Calu3 (cell line): ENCODE data around the gene NR1D1. TPM values are rescaled to one million over a fixed set of nuclear protein-coding genes. Genes with fewer than 3 reads are reported as not detected.

ENCODE experiments used
- BruUV-seq: library from RNA; stranded (reverse); fragments of 400-500 nt; replicated peaks from 2 replicates; lab custom pipeline; 2021; lab: Mats Ljungman, UMichigan
- CTCF ChIA-PET: fragments of 300-600 bp; sonication (Branson Sonifier 250); formaldehyde crosslinking; loops from one replicate; lab custom pipeline; 2022; ENCODE audit warnings: antibody characterized with exemption; lab: Charles Lee
- DNase-seq: peaks from one replicate; pipeline ENCODE4 v3.0.0; 2022
- H3K27ac Mint-ChIP-seq: one replicate; pipeline ENCODE4 v1.8.0; 2022; ENCODE audit warnings: mixed read lengths; ENCODE audit not compliant: unreplicated experiment
- H3K27me3 Mint-ChIP-seq: one replicate; pipeline ENCODE4 v1.8.0; 2022; ENCODE audit warnings: mixed read lengths; ENCODE audit not compliant: unreplicated experiment
- H3K36me3 Mint-ChIP-seq: one replicate; pipeline ENCODE4 v1.8.0; 2022; ENCODE audit warnings: mild to moderate bottlenecking, moderate library complexity, mixed read lengths; ENCODE audit not compliant: insufficient read depth, unreplicated experiment
- H3K4me1 Mint-ChIP-seq: one replicate; pipeline ENCODE4 v1.8.0; 2022; ENCODE audit warnings: mild to moderate bottlenecking, low read depth, mixed read lengths; ENCODE audit not compliant: unreplicated experiment
- H3K4me3 Mint-ChIP-seq: one replicate; pipeline ENCODE4 v1.8.0; 2022; ENCODE audit warnings: mild to moderate bottlenecking, low read depth, moderate library complexity, mixed read lengths; ENCODE audit not compliant: unreplicated experiment
- H3K9me3 Mint-ChIP-seq: one replicate; pipeline ENCODE4 v1.8.0; 2022; ENCODE audit warnings: low read depth, mixed read lengths; ENCODE audit not compliant: unreplicated experiment
- intact Hi-C: fragments of 100-400 bp; cut with micrococcal nuclease; formaldehyde crosslinking; loops from one replicate; pipeline ENCODE4 v1.10.0; 2022; ENCODE audit not compliant: unreplicated experiment
- total RNA-seq: library from RNA; stranded (reverse); gene quantifications from 2 replicates; pipeline ENCODE4 v1.2.3, GENCODE V29; 2022
- TF ChIP-seq, protein P1 (sequence below): fragments of 200-600 bp; IDR thresholded peaks from one replicate; pipeline ENCODE4 v1.8.0; 2022; ENCODE audit warnings: antibody characterized with exemption; ENCODE audit not compliant: unreplicated experiment

NR1D1 gene
- total RNA-seq, 1 experiment from 2014 or later = 36.4 TPM

DNA sequence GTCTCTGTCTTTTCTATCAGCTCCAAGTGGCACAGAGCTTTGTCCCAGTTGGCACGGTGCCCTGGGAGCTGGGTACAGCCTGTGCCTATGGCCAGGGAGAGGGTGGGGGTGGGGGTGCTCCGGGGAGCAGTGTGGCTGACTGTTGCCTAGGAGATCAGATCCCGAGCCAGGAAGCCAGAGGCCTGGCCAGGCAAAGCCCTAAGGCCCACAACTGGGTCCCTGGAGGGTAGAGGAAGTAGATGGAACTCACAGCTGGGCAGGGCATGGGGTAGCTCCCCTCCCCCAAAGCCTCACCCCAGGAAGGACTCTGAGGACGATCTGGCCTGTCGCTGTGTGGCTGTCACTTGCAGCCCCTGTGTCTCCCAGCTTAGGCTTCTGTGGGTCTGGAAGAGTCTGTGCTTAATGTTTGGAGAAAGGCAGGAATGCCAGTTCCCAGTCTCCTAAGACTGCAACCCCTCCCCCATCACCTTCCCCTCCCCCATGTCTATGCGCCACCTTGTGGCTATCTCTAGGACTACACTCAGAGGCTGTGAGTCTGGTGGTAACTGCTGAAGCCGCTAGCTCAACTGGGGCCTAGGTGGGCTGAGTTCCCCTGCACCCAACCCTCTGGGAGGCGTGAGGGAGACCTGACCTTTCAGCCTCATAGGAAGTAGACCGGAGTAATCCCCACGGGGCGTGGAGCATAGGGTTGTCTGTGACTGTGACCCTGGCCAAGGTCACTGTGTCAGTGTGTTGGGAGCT, 25.0 kb downstream of the NR1D1 start:
- TF ChIP-seq, protein P1, sequence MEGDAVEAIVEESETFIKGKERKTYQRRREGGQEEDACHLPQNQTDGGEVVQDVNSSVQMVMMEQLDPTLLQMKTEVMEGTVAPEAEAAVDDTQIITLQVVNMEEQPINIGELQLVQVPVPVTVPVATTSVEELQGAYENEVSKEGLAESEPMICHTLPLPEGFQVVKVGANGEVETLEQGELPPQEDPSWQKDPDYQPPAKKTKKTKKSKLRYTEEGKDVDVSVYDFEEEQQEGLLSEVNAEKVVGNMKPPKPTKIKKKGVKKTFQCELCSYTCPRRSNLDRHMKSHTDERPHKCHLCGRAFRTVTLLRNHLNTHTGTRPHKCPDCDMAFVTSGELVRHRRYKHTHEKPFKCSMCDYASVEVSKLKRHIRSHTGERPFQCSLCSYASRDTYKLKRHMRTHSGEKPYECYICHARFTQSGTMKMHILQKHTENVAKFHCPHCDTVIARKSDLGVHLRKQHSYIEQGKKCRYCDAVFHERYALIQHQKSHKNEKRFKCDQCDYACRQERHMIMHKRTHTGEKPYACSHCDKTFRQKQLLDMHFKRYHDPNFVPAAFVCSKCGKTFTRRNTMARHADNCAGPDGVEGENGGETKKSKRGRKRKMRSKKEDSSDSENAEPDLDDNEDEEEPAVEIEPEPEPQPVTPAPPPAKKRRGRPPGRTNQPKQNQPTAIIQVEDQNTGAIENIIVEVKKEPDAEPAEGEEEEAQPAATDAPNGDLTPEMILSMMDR = no peak
- intact Hi-C loops = loop anchor here (1.0 kb wide), 3 partner anchors 10 to 36 kb away; no protein-coding TSS in a partner anchor
- H3K9me3 Mint-ChIP-seq = no peaks in the 10 kb centered on the region
- H3K27ac Mint-ChIP-seq = peak overlapping the region; percentile 6
- DNase-seq = peak; percentile 98
- H3K4me1 Mint-ChIP-seq = peaks cover 70% of the 10 kb centered on the region
- H3K4me3 Mint-ChIP-seq = peak overlapping the region; percentile 14
- BruUV-seq = no TSS peak
- CTCF ChIA-PET = interaction anchor here (0.5 to 37.1 kb wide), 91 partner anchors 10 to 1570 kb away, joined by 3 to 1006 read pairs (median 5); partner anchors contain the start of genes CASC3, CSF3, ERBB2 and MED24
- H3K36me3 Mint-ChIP-seq = peaks cover 50% of the 10 kb centered on the region
- H3K27me3 Mint-ChIP-seq = no peaks in the 10 kb centered on the region

DNA sequence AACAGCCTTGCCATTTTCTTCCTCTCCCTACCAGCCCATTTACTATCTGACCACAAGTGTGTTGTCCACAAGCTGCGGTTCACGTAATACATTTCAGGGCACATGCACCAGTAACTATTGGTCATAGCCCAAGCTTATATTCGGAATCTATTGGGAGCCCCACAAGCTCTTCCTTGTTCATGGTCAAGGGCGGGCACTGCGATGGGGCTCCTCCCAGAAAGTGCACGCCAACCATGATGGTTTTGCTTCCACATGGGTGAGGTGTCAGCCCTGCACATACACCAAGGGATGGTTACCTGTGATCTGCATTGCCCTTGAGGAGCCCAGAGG, 25.6 kb downstream of the NR1D1 start:
- Mint-ChIP-seq H3K36me3 (peaks cover 56% of the 10 kb centered on the region), H3K27me3 (no peaks in the 10 kb centered on the region), H3K27ac (peak overlapping the region; percentile 6), H3K9me3 (no peaks in the 10 kb centered on the region), H3K4me3 (peak overlapping the region; percentile 14), H3K4me1 (peaks cover 76% of the 10 kb centered on the region)
- intact Hi-C loops = loop anchor here (1.0 kb wide), 3 partner anchors 10 to 36 kb away; no protein-coding TSS in a partner anchor
- CTCF ChIA-PET = interaction anchor here (0.6 to 37.1 kb wide), 69 partner anchors 10 to 592 kb away, joined by 3 to 1006 read pairs (median 6); partner anchors contain the start of genes CASC3, CSF3, ERBB2 and MED24
- TF ChIP-seq, protein P1 = no peak
- DNase-seq = no peak
- BruUV-seq = no TSS peak

DNA sequence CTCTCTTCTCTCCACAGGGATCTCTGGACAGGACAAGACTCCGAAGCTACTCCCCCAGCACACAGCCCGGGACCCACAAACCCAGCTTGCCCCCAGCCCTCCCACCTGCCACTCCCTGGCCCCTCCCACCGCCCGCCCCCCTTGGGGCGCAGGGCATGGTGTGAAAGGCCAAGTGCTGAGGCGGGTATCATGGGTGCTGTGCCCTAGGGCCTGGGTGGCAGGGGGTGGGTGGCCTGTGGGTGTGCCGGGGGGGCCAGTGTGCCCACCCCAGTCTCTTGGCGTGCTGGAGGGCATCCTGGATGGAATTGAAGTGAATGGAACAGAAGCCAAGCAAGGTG, 26.2 kb downstream of the NR1D1 start:
- TF ChIP-seq, protein P1 = no peak
- intact Hi-C loops = no loop called here
- Mint-ChIP-seq H3K27ac (no peak overlapping the region), H3K4me3 (no peak overlapping the region), H3K36me3 (peaks cover 61% of the 10 kb centered on the region), H3K9me3 (no peaks in the 10 kb centered on the region), H3K4me1 (peaks cover 82% of the 10 kb centered on the region), H3K27me3 (no peaks in the 10 kb centered on the region)
- CTCF ChIA-PET = interaction anchor here (0.6 to 37.1 kb wide), 23 partner anchors 11 to 593 kb away, joined by 3 to 1006 read pairs (median 17); partner anchors contain the start of genes CSF3, MED24, MSL1 and NR1D1
- BruUV-seq = no TSS peak
- DNase-seq = no peak

DNA sequence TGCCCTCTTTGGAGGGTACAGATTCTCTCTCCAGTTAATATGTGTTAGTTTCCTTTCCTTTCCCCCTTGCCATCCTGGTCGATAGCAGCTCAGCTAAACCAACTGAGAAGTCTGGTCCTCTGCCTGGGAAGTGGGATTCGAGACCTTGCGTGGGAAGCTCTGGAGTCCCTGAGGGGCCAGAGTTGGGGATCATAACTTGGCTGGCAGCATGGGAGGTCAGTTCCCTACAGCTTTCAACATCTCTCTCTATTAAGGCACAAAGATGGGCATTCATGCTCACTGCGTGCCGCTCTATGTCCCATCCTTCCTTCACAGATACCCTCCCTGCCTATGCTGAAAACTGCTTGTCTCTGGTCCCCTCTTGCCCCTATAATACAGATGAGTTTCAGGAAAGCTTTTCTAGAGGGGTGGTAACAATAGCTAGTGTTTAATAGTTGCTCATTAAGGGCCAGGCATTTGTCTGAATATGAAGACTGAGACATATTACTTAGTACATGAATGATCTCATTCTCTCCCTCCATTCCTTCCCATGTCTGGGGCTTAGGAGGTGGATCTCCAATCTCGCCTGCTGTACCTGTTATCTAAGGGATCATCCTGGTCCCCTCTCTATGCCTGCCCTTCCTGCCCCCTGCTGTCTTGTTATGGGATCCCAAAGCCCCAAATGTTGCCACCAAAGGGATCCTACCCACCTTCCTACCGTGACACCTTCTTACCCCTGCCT, 26.8 kb downstream of the NR1D1 start:
- no peak for DNase-seq
- Mint-ChIP-seq H3K27ac (no peak overlapping the region), H3K27me3 (no peaks in the 10 kb centered on the region), H3K4me1 (peaks cover 88% of the 10 kb centered on the region), H3K36me3 (peaks cover 61% of the 10 kb centered on the region), H3K9me3 (no peaks in the 10 kb centered on the region), H3K4me3 (no peak overlapping the region)
- intact Hi-C loops = no loop called here
- TF ChIP-seq, protein P1 = no peak
- BruUV-seq = no TSS peak
- CTCF ChIA-PET = interaction anchor here (0.6 to 37.1 kb wide), 29 partner anchors 11 to 452 kb away, joined by 3 to 1006 read pairs (median 11); partner anchors contain the start of genes CASC3, CSF3, MED24 and MSL1
